Measurements from ENCODE around the gene KHSRP.

Gene KHSRP

DNA sequence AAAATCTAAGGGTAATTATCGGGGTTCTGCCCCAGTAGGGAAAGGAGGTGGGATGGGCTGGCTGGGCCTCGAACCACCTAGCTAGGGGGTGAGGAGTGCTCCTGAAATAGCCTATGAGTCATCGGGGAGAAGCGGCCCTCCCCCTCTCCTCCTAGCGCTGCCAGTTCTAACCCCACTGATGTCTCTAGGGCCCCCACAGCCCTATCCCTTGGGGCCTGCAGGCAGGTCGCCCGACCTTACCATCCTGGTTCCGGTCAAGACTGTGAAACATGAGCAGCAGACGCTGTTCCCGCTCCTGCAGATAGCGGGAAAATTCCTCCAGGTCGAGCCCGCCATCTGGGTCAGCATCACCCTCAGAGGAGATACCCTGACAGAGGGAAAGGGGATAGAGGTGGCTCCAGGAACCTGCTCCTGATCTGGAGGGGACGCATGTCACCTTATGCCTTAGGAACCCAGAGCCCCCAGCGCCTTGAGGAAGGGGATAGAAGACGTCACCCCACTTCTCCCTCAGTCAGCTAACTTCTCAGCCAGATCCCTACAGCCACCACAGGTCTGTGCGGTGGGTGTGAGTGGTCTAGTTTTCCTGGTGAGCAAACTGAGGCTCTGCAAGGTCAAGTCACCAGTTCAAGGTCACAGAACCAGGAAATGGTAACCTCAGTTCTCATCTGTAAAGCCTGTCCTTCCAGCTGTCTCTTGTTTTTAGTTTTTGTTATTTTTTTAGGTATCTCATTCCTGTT lies 33.5 kb upstream of the KHSRP start:
- Mint-ChIP-seq H3K4me1 (ENCODE audit: low read depth) (peaks cover 18% of the 10 kb centered on the region), H3K4me3 (peak overlapping the region; percentile 91), H3K9me3 (ENCODE audit: low read depth) (no peaks in the 10 kb centered on the region), H3K27ac (peak overlapping the region; percentile 86), H3K36me3 (peaks cover 18% of the 10 kb centered on the region), H3K27me3 (no peaks in the 10 kb centered on the region)

DNA sequence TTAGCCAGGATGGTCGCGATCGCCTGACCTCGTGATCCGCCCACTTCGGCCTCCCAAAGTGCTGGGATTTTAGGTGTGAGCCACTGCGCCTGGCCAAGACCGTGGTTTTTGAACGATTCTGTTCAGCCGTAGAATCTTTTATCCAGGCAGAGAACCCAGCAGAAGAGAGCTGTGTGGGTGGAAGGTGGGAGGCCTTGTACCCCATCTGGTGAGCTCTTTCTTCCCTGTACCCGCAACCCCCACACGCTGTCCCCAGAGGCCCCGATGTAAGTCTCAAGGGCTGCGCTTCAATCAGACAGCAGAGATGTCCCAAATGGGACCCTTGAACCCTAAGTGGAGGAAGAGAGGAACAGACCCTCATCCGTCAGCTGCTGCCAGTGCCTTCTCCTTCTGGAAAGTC lies 31.3 kb upstream of the KHSRP start:
- no peak overlapping the region for H3K27ac Mint-ChIP-seq
- no peaks in the 10 kb centered on the region for H3K27me3 Mint-ChIP-seq
- peaks cover 13% of the 10 kb centered on the region for H3K4me1 Mint-ChIP-seq (ENCODE audit: low read depth)
- no peaks in the 10 kb centered on the region for H3K9me3 Mint-ChIP-seq (ENCODE audit: low read depth)
- H3K36me3 Mint-ChIP-seq, result peaks cover 22% of the 10 kb centered on the region
- H3K4me3 Mint-ChIP-seq, result no peak overlapping the region

DNA sequence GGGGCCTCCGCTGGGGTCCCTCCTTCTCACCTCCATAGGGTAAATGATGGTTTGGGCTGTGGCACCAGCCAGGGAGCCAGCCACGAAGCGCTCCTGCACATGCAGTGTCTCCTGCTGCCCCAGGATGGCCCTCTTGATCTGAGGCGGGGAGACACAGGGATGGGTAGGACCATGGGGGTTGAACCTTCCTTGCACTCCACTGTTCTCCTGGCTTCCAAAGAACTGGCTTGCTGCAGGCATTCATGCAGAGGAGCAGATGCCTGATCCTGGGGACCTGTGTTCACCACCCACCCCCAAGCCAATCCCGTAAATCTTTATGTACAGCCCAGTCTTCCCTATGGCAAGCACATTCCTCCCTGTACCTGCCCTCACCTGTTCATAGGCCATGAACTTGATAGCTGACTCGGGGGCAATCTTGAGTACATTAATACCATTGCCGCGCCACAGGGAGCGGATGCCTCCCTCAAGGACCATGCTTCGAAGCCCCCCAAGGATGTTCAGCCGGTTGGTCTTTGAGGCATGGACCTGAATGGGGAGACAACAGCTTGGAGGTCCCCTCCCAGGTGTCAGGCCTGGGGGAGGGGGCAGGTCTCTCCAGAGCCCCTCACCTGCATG lies 29.4 kb upstream of the KHSRP start:
- Mint-ChIP-seq H3K27ac (no peak overlapping the region), H3K27me3 (no peaks in the 10 kb centered on the region), H3K4me3 (no peak overlapping the region), H3K9me3 (ENCODE audit: low read depth) (no peaks in the 10 kb centered on the region), H3K36me3 (peaks cover 27% of the 10 kb centered on the region), H3K4me1 (ENCODE audit: low read depth) (peaks cover 6% of the 10 kb centered on the region)

DNA sequence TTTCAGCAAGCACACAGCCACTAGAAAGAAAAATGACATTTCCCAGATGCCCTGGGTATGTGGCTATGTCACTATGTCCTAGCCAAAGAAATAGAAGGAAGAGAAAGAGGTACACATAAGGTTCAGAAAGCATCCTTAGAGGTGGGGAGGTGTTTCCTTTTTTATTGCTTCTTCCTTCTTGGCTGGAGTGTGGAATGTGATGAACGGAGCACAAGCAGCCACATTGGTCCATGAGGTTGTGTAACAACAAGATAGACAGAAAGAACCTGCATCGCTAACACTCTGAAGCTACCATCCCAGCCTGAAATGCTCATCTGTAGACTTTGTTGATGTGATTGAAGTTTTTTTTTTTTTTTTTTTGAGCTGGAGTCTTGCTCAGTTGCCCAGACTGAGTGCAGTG lies 28.3 kb upstream of the KHSRP start:
- H3K4me1 Mint-ChIP-seq (ENCODE audit: low read depth), result no peaks in the 10 kb centered on the region
- no peaks in the 10 kb centered on the region for H3K27me3 Mint-ChIP-seq
- H3K4me3 Mint-ChIP-seq, result no peak overlapping the region
- H3K36me3 Mint-ChIP-seq, result peaks cover 27% of the 10 kb centered on the region
- no peak overlapping the region for H3K27ac Mint-ChIP-seq
- H3K9me3 Mint-ChIP-seq (ENCODE audit: low read depth), result no peaks in the 10 kb centered on the region

DNA sequence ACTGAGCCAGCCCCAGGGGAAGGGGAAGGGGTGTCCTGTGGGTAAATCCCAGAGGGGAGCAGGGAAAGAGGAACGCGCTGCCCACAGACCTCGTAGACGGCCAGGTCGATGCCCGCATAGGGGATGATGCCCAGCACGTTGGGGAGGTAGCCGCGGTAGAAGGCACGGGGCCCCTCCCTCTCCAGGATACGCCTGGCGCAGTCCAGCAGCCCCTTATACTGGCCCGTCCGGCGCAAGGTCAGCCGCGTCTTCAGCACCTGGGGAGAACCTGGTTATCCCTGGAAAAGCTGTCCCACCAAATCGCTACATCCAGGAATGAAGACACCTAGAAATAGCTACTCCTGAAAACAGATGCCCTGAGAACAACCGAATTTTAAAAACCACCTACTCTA lies 27.6 kb upstream of the KHSRP start:
- no peaks in the 10 kb centered on the region for H3K9me3 Mint-ChIP-seq (ENCODE audit: low read depth)
- H3K4me1 Mint-ChIP-seq (ENCODE audit: low read depth), result no peaks in the 10 kb centered on the region
- no peak overlapping the region for H3K4me3 Mint-ChIP-seq
- peaks cover 27% of the 10 kb centered on the region for H3K36me3 Mint-ChIP-seq
- H3K27ac Mint-ChIP-seq, result no peak overlapping the region
- H3K27me3 Mint-ChIP-seq, result no peaks in the 10 kb centered on the region

DNA sequence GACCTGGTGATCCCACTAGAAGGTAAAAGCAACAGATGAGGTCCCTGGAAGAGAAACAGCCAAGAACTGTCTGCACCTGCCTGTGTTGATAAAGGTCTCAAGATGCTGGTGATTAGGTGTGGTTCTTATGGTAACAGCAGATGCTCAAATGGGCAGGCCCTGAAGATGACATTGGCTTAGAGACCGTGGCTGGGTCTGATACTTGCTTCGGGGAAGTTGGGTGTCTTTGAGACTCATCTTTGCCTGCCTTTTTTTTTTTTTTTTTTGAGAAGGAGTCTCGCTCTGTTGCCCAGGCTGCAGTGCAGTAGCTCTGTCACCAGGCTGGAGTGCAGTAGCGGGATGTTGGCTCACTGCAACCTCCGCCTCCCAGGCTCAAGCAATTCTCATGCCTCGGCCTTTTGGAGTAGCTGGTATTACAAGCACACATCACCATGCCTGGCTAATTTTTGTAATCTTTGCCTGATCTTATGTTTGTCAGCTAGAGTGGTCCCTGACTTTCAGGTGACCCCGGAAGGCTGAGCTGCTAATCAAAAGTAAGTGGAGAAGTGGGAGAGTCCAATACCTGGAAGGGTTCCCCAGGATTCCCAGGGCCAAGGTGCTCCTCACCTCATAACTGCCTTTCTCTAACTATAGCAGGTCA lies 27.1 kb upstream of the KHSRP start:
- H3K4me1 Mint-ChIP-seq (ENCODE audit: low read depth), result no peaks in the 10 kb centered on the region
- peaks cover 28% of the 10 kb centered on the region for H3K36me3 Mint-ChIP-seq
- no peak overlapping the region for H3K27ac Mint-ChIP-seq
- no peaks in the 10 kb centered on the region for H3K9me3 Mint-ChIP-seq (ENCODE audit: low read depth)
- no peak overlapping the region for H3K4me3 Mint-ChIP-seq
- H3K27me3 Mint-ChIP-seq, result no peaks in the 10 kb centered on the region

DNA sequence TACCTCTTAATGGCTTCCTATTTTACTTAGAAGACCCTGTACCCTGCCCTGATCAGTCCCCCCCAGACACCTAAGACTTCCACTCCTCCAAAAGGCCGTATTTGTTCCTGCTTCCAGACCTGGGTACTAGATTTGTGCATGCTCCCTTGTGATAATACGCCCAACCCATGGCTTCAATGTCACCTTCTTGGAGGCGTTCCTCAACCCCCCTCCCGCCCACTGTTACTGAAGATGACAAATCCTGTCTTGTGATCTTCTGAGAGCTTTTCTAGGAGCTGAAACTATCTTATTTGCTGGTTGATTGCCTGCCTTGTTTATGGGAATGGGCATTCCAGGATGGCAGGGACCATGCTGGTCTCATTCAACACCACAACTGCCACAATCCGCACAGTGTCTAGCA lies 25.6 kb upstream of the KHSRP start:
- Mint-ChIP-seq H3K4me1 (ENCODE audit: low read depth) (no peaks in the 10 kb centered on the region), H3K9me3 (ENCODE audit: low read depth) (no peaks in the 10 kb centered on the region), H3K36me3 (peaks cover 27% of the 10 kb centered on the region), H3K27ac (no peak overlapping the region), H3K27me3 (no peaks in the 10 kb centered on the region), H3K4me3 (no peak overlapping the region)

DNA sequence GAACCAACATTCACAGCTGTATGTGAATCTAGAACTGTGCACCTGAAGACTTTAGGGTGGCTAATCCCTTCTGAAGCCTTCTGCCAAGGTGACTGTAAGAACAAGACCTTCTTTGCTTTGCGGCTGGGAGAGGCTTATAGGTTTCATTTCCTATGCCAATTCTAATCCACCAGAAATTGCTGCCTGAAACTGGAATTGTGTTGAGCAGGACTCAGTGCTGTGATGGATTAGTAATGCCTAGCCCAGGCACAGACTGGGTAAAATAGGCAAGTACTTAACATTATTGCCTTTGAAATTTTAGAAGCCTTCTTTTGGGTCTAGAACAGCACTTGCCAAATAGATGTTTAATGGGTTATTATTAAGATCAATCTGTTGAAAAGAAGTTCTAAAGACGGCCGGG lies 23.4 kb upstream of the KHSRP start:
- H3K4me3 Mint-ChIP-seq, result no peak overlapping the region
- no peaks in the 10 kb centered on the region for H3K4me1 Mint-ChIP-seq (ENCODE audit: low read depth)
- H3K27me3 Mint-ChIP-seq, result no peaks in the 10 kb centered on the region
- H3K36me3 Mint-ChIP-seq, result peaks cover 15% of the 10 kb centered on the region
- H3K9me3 Mint-ChIP-seq (ENCODE audit: low read depth), result no peaks in the 10 kb centered on the region
- no peak overlapping the region for H3K27ac Mint-ChIP-seq

DNA sequence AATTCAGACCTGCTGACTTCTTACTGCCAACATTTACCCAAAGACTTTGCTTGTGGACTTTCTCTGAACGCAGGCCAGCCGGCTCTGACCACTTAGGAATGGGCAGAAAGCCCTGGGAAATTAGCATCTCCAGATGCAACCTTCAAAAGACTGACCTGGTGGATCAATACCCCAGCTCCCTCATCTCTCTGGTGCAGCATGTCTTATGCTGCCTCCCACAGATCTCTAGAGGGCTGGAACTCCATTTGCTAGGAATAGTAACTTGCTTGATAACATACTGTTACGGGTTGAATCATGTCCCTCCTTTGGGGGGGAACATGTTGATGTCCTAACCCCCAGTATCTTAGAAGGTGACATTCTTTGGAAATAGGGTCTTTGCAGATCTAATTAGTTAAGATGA lies 21.8 kb upstream of the KHSRP start:
- no peaks in the 10 kb centered on the region for H3K9me3 Mint-ChIP-seq (ENCODE audit: low read depth)
- H3K27ac Mint-ChIP-seq, result no peak overlapping the region
- H3K4me3 Mint-ChIP-seq, result no peak overlapping the region
- no peaks in the 10 kb centered on the region for H3K27me3 Mint-ChIP-seq
- H3K36me3 Mint-ChIP-seq, result peaks cover 11% of the 10 kb centered on the region
- no peaks in the 10 kb centered on the region for H3K4me1 Mint-ChIP-seq (ENCODE audit: low read depth)

DNA sequence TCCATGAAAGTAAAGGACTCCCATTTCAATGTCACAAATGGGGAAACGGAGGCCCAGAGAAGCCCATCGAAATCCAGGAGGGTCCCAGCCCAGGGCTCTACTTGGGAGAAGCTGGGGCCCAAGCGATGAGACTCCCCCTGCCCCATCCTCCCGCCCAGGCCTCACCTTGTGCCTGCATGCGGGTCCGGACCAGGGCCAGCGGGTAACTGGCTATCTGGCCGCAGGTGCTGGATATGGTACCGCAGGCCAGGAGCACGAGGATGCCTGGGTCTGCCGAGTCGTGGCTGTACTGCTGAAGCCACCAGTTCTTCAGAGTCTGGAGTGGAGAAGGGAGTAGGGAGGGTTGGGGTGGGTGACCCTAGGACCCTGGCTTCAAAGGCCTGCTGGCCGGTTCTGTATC lies 19.4 kb upstream of the KHSRP start:
- no peak overlapping the region for H3K27ac Mint-ChIP-seq
- H3K27me3 Mint-ChIP-seq, result no peaks in the 10 kb centered on the region
- H3K4me1 Mint-ChIP-seq (ENCODE audit: low read depth), result no peaks in the 10 kb centered on the region
- H3K4me3 Mint-ChIP-seq, result no peak overlapping the region
- H3K36me3 Mint-ChIP-seq, result peaks cover 6% of the 10 kb centered on the region
- no peaks in the 10 kb centered on the region for H3K9me3 Mint-ChIP-seq (ENCODE audit: low read depth)

DNA sequence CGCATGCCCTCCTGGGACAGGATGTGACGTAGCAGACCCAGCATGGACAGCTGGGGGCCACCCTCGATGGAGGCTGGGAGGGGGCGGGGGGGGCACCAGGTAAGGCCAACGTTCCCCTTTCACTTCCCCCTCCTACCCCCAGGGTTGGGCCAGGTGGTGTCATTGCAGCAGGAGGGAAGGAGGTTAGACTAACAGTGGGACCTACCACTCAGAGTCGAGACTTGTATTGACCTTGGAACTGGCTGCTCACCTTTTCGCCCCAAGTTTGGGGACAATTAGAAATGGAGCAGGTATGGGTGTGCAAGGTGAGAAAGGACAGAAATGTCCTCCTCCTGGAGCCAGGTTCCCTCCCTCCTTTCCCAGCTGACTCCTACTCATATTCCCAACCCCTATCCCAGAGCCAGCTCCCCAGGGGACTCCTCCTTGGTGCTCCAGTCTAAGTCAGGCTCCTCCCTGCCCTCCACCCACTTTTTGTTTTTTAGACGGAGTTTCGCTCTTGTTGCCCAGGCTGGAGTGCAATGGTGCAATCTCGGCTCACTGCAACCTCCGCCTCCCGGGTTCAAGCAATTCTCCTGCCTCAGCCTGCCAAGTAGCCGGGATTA lies 17.6 kb upstream of the KHSRP start:
- H3K4me3 Mint-ChIP-seq, result no peak overlapping the region
- no peaks in the 10 kb centered on the region for H3K27me3 Mint-ChIP-seq
- peaks cover 6% of the 10 kb centered on the region for H3K36me3 Mint-ChIP-seq
- H3K27ac Mint-ChIP-seq, result no peak overlapping the region
- no peaks in the 10 kb centered on the region for H3K9me3 Mint-ChIP-seq (ENCODE audit: low read depth)
- no peaks in the 10 kb centered on the region for H3K4me1 Mint-ChIP-seq (ENCODE audit: low read depth)

DNA sequence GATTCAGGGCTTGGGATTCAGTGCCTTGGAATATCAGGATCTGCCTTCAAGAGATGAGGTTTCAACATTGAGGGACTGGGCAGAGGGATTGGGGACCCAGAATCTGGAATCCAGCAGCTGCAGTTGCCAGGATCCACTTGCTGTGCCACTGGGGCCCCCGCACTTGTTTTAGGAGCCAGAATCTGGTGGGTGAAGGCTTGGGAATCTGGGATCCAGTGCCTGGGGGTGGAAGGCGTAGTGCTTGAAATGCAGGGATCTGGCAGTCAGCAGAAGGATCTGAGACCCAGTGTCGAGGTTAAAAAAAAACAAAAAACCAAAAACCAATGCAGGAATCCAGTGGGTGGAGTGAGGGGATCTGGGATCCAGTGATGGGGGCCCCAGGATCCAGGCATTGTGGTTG lies 16.3 kb upstream of the KHSRP start:
- Mint-ChIP-seq H3K27ac (no peak overlapping the region), H3K36me3 (no peaks in the 10 kb centered on the region), H3K27me3 (no peaks in the 10 kb centered on the region), H3K4me3 (no peak overlapping the region), H3K9me3 (ENCODE audit: low read depth) (no peaks in the 10 kb centered on the region), H3K4me1 (ENCODE audit: low read depth) (no peaks in the 10 kb centered on the region)

DNA sequence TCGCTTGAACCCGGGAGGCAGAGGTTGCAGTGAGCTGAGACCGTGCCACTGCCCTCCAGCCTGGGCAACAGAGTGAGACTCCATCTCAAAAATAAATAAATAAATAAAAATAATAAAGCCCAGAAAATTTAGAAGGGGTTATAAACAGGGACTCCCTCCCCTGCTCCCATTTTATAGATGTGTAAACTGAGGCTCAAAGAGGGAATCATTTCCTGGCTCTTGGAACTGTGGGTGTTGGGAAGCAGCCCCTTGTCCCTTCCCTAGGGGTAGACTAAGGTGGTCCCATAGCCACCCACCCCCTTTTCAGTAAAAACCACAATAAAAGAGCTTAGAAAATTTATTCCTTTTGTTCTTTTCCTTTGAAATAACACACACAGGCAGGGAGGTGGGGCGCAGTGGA lies 15.1 kb upstream of the KHSRP start:
- no peaks in the 10 kb centered on the region for H3K4me1 Mint-ChIP-seq (ENCODE audit: low read depth)
- no peaks in the 10 kb centered on the region for H3K36me3 Mint-ChIP-seq
- no peak overlapping the region for H3K4me3 Mint-ChIP-seq
- H3K9me3 Mint-ChIP-seq (ENCODE audit: low read depth), result no peaks in the 10 kb centered on the region
- H3K27ac Mint-ChIP-seq, result no peak overlapping the region
- no peaks in the 10 kb centered on the region for H3K27me3 Mint-ChIP-seq

DNA sequence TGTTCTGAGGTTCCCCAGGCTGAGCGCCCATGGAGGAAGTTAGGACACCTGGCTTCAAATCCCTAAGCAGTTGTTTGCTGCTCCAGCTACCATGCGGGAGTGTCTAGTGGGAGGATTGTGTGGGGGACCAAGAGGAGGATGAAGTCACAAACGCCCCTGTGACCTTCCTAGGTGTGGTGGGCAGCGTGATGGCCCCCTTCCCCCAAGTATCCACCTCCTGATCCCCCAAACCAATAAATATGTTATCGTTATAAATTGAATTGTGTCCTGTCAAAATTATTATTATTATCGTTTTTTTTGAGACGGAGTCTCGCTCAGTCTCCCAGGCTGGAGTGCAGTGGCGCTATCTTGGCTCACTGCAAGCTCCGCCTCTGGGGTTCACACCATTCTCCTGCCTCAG lies 9.1 kb upstream of the KHSRP start, which contains the start of gene SLC25A41:
Gene SLC25A41, minus strand, starts transcription at position 101 of the 400 bp plus-strand sequence. Its CDS starts 70 bp downstream, at position 31.
- H3K36me3 Mint-ChIP-seq, result no peaks in the 10 kb centered on the region
- peaks cover 5% of the 10 kb centered on the region for H3K4me1 Mint-ChIP-seq (ENCODE audit: low read depth)
- no peak within 1 kb of the TSS for H3K4me3 Mint-ChIP-seq
- no peaks in the 10 kb centered on the region for H3K27me3 Mint-ChIP-seq
- no peak within 1 kb of the TSS for H3K27ac Mint-ChIP-seq
- no peaks in the 10 kb centered on the region for H3K9me3 Mint-ChIP-seq (ENCODE audit: low read depth)

DNA sequence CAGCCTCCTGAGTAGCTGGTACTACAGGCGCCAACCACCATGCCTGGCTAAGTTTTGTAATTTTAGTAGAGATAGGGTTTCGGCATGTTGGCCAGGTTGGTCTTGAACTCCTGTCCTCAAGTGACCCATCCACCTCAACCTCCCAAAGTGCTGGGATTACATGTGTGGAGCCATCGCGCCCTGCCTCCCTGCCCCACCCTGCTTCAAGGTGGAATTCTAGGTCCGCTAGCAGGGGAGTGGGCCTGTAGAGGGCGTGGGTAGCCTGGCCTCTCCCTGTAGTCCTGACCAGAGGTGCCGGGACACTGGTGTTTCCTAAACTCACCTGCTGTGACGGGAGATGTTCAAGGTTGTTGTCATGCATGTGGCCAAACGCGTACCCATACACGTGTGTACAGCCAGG lies 8.6 kb upstream of the KHSRP start:
- Mint-ChIP-seq H3K4me1 (ENCODE audit: low read depth) (peaks cover 5% of the 10 kb centered on the region), H3K9me3 (ENCODE audit: low read depth) (no peaks in the 10 kb centered on the region), H3K27me3 (no peaks in the 10 kb centered on the region), H3K27ac (no peak overlapping the region), H3K4me3 (no peak overlapping the region), H3K36me3 (no peaks in the 10 kb centered on the region)

Data from activated naive CD8-positive, alpha-beta T cell (primary cell).